HG03175 (cell line): ENCODE data around the gene HDAC5.
"Not testable (repeated sequence)": the region's sequence is repeated elsewhere in the genome, so short reads cannot be mapped to it uniquely, and the experiment has no call there.

ENCODE experiments used
- ATAC-seq: cut with Tn5 transposase; IDR thresholded peaks from one replicate; pipeline ENCODE4 v1.9.1; 2021; ENCODE audit warnings: mild to moderate bottlenecking, moderate library complexity; ENCODE audit not compliant: unreplicated experiment

Gene HDAC5

DNA sequence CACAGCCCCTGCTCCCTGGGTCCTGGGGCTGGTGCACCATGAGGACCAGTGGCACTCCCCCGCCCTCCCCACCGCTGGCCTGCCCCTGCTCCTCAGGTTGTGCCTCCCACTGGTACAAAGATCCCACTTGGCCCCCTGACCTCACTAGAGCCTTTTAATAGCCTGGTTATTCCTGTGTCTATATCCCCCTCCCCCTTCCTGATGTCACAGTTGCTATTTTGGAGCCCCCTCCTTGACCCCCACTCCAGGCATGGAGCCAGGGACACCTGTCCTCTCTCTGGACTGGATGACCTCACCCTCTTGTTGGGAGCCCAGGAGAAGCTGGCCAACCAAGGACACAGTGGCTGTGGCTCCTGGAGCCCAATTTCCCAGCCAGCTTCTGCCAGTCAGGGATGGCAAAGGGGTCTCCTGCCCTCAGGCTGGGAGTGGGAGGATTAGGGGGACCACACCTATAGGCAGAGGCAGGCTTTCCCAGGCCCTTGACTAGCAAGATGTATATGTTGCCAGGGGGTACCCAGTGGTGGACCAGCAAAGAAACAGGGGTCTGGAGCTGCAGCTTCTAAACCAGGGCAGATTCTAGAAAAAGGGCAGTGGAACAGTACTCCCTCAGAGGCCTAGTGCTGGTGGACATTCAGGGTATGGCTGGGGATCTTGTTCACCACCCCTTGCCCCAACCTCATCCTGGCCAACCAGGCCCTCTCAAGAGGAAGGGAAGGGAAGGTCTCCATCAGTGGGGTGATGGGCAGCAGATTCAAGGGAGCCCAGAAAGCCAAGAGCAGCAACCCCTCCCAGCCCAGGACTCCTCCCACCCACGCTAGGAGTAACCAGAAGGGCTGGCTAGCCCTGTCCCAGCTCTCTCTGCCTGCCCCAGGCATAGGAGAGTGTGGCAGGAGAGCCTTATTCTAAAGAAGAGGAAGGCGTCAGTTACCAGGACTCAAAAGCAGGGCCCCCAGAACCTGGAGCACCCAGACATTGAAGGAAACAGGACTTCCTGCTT, 10.9 kb downstream of the HDAC5 start:
- no peak for ATAC-seq

DNA sequence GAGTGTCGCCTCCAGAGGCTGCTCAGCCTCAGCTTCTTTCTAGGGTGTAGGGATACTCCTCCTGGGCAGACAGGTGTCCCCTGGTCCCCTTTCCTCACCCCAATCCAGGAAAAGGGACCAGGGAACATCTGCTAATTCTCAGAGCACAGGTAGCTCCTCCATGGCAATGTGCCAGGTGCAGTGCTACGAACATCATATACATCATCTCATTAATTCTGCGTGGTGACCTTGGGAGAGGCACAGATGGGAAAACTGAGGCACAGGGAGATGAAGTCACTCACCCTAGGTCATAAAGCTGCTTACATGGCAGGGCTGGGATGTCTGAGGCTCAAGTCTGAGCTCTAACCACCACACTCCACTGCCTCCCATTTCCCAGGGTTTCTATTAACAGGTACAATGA, 11.7 kb downstream of the HDAC5 start:
- no peak for ATAC-seq

DNA sequence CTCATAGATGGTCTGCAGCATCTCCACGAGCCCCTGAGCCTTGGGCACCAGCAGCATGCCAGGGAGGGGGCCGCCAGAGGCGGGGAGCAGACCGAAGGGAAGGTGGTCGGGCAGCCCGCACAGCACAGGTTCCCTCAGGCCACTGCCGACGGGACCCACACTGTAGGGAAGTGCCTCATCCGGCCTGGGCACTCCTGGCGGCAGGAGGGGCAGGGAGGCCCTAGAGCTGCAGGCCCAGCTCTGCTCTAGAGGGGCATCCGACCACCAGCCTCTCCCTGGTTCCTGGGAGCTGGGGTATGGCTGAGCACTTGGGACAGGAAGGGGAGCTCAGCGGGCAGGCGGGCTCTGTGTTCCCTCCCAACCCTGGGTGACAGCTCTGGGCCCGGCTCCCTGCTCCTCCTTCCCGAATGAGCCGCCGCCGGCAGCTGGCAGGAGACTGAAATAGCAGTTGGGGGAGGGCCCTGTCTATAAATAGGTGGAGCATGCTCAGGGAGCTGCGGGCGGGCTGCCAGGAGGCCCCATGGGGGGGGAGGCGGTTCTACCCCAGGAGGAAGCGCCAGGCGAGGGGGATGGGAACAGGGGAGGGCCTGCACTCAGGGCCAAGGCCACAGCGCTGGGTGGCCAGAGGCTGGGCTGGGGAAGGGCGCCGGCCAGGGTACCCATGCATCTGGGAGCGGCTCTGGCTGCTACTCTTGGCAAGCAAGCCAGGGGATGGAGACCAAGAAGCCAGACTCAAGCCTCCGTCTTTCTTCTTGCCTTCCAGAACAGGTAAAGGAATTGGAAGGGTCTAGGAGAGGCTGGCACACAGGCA, 12.4 kb downstream of the HDAC5 start:
- peak; percentile 63 for ATAC-seq

DNA sequence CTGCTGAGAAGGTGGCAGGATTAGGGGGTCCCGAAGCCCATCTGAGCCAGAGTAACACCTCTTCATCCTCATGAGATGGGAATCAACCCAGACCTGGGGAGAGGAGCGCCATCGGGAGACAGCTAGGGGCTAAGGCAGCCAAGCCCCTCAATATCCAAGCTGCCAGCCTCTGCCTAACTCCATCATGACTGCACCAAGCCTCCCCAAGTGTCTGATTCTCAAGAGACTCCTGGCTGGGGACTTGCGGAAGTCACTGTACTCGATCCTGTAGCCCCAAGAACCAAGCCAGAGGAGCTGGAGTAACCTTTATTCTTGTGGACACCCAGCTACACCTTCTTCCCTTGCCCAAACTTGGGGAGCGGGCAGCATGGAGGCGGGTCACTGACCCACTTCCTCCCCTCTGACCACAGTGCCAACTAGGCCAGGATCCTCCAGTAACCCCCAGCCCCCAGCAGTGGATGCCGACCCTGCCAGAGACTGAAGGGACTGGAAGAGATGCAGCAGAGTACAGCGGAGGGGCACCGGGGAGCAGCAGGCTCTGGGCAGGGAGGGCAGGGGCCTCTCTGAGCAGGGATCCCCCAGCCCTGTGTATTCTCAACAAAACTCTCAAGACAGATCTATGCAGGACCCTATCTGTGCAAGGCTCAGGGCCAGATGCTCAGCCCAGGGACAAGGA, 13.3 kb downstream of the HDAC5 start:
- no peak for ATAC-seq

DNA sequence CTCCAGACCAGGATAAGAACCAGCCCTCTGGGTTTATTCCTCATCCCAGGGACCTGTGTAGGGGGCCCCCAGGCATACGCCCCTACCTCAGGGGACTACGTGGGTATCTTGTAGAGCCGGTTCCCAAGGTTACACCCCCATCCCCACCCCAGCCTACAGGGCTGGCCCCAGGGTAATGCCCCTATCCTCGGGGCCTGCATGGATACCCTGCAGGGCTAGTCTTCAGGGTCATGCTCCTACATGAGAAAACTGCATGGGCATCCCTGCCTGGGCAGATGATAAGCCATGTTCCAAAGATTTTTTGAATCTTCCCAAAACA, 14.2 kb downstream of the HDAC5 start:
- no peak for ATAC-seq

DNA sequence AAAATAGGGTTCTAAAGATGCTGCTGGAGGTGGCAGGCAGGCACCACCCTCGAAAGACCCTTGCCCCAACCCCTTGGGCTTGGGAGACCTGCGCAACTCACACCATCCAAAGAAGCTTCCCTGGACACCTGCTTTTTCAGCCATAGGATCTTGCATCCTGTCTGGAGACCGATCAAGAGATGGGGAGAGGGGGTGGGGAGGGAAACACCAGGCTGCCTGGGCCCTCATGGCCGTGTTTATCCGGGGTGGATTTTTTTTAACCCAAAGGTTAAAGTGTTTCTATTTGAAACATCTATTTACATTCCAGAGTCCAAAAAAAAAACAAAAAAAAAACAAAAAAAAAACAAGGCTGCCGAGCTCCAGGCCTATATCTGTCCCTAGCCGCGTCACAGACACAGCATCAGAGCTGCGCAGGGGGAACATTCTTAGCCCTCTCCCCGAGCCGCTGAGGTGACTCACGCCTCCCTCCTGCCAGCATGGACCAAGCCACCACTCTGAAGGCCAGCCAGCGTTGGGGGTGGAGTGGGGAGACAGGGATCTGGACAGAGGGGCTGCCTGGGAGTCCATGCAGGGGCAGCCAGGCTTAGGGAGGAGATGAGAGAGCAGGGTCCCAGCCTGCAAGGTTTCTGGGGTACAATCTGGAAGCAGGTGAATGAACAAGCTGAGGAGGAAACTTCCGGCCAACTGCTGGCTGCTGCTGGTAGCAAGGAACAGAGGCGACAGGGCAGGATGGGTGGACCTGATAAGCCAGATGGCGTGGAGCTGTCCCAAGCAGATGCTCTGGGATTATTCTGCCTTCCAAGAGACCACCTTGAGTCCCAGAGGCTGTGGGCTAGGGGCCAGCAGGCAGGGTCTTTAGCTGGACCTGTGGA, 14.8 kb downstream of the HDAC5 start:
- no peak for ATAC-seq

DNA sequence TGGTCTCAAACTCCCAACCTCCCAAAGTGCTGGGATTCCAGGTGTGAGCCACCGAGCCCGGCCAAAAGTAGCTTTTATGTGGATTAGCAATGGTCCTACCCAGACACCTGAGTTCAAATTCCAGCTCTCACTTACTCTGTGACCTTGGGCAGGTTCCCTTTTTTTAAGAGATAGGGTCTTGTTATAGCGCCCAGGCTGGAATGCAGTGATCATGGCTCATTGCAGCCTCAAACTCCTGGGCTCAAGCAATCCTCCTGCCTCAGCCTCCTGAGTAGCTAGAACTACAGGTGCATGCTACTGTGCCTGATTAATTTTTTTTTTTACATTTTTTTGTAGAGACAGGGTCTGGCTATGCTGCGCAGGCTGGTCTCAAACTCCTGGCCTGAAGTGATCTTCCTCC, 16.6 kb downstream of the HDAC5 start:
- ATAC-seq, result no peak

DNA sequence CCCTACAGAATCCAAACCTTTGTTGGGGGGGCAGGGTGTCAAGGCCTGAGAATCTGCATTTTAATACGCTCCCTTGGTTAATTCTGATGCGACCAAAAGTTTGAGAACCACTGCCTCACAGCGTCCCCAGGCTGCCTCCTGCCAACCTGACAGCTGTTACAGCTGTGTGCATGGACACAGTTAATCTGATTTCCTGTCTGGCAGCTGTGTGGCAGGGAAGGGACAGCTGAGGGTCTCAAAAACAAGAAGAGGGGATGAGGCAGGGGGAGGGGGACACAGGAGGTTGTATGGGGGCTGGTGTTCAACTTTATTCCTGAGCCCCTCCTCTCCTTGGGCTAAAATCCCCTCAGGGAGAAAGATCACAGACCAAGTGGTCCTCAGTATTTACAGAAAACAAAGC, 17.5 kb downstream of the HDAC5 start:
- no peak for ATAC-seq

DNA sequence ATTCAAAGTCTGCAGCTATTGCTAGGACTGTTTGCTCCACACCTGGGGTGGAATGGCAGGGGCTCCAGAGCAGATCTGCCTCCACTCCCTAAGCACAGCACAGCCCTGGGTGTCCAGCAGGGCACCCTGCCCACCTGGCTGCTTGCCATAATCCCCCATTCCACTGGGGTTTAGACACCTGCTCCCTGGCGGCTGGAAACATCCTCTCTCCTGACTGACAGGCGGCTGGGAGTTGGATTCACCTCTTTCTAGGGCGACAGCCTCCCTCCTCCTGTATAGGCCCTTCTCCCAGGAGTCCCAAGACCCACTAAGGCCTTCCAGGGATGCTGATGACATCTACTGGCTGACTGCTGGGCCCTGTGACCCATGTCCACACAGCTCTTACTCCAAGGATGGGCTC, 18.0 kb downstream of the HDAC5 start:
- no peak for ATAC-seq

DNA sequence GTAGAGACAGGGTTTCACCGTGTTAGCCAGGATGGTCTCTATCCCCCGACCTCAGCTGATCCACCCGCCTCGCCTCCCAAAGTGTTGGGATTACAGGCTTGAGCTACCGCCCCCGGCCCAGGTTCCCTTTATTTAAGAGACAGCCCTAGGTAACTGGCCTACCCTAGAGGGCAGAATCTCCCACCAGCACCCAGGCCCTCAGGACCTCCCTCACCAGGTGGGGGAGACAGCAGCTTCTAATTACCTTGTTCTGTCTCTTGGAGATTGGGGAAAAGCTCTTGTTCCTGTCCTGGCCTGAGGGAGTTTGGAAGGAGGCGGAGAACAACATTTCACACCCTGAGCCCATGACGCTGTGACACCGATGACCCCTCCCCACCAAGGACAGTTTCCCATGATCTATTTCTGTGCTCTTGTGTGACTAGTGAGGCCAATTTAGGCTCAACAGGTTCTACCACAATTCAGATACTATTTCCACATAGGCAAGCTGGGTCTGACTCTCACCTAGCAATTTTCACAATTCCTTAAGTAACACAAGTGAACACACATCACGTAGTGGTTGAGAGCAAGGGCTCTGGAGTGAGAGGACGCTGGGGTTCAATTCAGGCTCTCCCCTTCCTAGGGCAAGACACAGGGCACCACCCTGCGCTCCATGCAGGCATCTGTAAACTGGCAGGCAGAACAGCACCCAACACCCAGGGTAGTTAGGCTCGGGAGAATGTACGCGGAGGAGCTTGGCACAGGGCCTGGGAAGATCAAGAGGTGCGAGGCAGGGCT, 20.4 kb downstream of the HDAC5 start:
- no peak for ATAC-seq

DNA sequence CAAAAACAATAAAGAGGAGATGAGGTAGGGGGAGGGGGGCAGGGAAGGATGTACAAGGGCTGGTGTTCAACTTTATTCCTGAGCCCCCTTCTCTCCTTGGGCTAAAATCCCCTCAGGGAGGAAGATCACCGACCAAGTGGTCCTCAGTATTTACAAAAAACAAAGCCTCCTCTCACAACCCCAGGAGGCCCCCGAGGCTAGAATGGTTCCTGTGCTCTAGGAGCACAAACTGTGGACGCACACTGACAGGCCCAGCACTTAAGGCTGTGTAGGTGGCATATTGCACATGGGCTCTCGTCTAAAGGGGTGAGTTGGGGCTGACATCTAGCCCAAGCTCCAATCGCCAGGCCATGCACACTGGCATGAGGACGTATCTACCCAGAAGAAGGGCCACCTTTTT, 21.6 kb downstream of the HDAC5 start:
- ATAC-seq, result not testable (repeated sequence)

DNA sequence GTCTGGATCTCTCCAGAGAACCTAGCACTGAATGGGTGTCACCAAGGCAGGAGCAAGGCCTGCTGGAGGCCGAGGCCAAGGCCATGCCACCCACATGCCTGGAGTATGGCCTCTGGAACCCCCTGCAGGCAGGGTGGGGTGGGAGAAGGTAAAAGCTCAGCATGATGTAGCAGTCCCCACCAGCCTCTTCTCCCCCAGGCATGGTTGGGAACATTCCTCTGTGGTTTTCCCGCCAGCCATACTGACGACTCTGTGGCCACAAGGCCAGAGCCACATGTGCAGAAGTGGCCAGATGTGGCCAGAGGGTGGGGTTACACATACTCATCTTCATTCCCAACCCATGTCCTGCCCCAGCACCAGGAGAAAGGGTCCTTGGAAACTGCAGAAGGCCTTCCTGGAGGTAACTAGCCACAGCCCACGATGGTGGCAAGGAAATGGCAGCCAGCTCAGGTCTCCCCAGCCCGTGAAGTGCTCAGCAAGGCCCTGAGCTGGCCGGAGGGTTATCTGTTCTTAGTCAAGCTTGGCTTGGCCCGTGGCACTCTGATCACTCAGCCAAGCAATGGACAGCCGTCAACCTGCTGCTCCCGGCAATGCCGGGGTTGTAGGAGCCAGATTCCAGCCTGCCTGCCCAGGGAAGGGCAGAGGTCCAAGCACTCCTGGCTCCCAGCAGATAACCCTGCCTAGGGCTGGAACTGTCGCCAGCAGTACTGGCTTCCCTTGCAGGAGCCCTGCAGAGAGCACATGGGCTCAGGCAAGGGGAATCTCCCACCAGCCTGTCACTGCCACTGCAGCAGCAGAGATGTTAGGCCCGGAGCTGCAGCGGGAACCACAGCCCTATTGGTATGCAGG, 26.1 kb downstream of the HDAC5 start:
- ATAC-seq, result no peak

DNA sequence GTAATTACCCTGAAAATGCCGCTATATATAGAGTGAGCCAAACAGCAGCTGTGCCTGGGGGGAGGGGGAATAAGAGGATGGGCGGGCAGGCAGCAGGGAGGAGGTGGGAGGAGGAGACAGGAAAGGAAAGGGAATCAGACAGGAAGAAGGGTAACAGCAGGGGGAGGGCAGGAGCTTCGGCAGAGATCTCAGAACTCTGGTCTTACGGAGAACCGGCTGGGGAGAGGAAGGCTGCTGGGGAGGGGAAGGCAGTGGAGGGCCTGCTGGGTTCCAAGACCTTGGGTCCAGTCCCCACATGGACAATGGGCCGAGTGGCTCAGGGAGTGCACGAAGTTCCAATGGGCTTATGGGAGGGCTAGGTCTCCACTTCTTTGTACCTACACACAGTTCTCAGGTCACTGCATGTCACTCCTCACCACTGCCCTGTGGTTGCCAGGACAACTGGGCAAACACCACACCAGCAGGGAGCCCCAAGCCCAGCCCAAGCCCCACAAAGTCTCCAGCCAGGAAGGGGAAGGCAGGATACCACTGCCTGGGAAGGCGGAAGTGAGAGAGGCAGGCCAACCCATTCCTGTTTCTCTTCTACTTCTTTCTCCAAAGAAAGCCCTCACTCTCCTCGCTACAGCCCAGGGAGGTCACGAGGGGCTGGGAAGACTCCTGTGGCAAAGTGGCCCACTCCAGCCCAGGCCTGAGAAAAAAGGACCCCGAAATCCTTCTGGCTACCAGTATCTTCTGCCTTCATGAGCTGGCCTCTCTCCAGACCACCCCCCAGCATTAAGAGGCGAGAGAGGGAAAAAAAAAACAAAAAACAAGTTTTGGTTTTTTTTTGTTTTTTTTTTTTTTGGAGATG, 27.6 kb downstream of the HDAC5 start:
- ATAC-seq, result no peak

DNA sequence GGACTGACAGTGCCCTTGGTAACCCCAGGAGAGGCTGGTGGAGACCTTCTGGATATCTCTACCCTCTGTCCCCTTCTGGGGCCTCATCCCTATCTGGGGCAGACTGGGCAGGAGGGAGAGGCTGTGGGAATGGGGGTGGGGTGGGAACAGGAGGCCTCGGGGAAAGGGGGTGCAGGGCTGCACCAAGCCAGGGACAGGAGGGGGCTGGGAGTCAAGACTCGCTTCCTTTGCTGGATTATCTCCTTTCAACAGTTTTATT, 28.1 kb downstream of the HDAC5 start:
- no peak for ATAC-seq

DNA sequence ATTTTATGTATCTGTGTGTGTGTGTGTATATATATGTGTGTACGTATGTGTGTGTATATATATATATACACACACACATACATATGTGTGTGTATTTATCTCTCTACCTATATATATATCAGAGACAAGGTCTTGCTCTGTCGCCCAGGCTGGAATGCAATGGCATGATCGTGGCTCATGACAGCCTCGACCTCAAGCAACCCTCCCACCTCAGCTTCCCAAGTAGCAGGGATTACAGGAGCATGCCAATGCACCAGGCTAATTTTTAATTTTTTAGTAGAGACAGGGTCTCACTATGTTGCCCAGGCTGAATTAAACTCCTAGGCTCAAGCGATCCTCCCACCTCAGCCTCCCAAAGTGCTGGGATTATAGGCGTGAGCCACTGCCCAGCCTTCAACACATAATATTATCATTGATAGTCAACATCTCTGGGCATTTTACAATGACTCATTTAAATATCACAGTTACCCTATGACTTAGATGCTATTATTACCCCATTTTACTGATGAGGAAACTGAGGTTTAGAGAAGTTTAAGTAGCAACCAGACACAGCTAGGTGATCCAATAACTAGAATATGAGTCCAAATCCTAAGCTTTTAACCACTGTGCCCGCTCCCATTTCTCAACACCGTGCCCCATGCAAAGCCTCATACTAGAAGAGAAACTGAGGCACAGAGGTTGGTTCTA, 28.6 kb downstream of the HDAC5 start:
- no peak for ATAC-seq

DNA sequence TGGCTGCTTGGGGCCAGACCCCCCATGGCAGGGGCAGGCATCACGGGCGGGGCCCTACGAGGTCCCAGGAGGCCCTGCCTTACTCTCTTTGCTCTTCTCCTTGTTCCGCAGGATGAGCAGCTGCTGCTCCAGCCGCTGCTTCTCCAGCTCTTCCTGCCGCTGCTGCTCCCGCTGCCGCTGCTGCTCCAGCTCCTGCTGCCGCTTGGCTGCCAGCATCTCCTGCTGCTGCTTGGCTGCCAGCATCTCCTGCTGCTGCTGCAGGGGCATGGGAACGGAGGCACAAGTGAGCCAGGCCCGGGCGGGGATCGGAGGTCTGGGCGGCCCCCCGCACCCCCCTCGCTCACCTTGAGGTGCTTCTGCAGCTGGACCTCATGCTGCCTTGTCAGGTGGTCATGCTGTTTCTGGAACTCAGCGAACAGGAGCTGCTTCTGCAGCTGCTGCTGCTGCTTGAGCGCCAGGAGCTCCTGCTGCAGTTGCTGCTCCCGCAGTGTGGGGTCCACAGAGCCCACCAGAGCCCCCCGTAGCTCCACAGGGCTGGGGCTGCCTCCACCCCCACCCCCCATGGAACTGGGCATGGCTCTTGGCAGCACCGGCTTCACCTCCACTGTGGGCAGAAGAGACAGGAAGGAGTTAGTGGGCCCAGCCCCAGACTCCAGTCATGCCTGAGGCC, 30.1 kb downstream of the HDAC5 start:
- no peak for ATAC-seq

DNA sequence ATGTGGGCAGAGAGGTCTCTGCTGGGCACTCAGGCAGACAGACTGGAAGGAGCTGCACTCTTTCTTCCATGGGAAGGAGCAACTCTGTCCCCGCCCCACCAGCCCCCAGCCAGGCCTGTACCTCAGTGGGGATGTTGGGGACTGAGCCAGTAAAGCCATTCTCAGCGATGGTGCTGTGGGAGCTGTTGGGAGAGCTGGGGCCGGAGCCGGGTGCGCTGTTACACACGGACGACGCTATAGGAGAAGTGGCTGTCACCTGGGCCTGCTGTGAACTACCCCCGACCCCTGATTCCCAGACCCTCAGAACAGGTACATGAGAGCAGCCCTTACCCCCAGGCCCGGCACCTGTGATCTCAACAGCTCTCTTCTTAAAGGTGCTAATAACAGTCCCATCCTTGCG, 31.4 kb downstream of the HDAC5 start:
- ATAC-seq, result no peak
